Head of caudate nucleus (tissue), 42 donors: ENCODE results near the gene METAP2.

ENCODE experiments used
- DNase-seq, 42 donors: peaks; one replicate each; pipeline versions ENCODE4 v3.0.0 to v3.0.0-alpha.2; 2020 to 2021; ENCODE audit warnings: mixed read lengths in 7 of 42
- intact Hi-C: fragments of 100-400 bp; cut with DNase I; formaldehyde crosslinking; loops from one replicate; pipeline ENCODE4 v1.15.0; 2022

The METAP2 gene

DNA sequence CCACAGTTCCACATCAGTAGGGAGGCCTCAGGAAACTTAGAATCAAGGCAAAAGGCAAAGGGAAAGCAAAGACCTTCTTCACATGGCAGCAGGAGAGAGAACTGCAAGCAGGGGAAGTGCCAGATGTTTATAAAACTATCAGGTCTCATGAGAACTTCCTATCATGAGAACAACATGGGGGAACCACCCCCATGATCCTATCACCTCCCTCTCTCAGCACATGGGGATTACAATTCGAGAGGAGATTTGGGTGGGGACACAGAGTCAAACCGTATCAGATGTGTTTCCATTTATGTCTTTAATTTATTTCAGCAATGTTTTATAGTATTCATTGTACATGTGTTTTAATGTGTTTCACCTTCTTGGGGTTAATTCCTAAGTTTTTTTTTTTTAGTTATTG is 25.8 kb downstream of the METAP2 start:
- intact Hi-C loops, result no loop called here

DNA sequence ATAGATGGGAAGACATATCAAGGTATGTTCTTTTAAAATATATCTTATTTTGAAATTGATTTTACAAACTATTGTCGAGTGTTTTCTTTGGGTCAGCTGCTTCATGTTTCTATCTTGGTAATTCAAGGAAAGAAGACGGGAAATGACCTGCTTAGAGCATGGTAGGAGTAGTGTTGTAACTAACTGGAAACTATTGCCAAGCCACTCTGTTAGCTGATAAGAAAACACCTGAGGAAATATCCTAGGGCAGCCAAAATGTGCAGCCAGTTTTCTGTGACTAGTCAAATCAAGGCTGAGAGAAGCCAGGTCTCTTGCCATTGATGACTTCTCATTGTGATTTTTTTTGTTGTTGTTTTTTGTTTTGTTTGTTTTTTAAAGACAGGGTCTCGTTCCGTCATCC is 30.2 kb downstream of the METAP2 start:
- intact Hi-C loops, result no loop called here
- no peak for DNase-seq

More for the DNA sequence above, 25.8 kb downstream of the METAP2 start:
- DNase-seq, result no peak

DNA sequence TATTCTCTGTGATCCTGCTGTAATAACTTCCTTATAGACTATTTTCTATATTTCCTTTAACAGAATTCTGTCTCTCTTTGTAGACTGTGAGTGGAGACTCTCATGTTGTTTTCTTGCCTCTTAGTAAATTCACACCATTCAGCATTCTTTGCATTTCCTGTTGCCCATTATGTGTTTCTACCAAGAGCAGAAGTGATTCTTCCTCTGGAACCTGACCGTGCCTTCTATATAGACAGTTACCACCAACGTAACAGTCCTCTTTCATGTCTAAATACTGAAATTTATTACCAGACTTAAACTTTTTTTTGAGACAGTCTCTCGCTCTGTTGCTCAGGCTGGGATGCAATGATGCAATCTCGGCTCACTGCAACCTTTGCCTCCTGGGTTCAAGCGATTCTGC is 31.1 kb downstream of the METAP2 start:
- intact Hi-C loops, result no loop called here
- DNase-seq, result no peak

DNA sequence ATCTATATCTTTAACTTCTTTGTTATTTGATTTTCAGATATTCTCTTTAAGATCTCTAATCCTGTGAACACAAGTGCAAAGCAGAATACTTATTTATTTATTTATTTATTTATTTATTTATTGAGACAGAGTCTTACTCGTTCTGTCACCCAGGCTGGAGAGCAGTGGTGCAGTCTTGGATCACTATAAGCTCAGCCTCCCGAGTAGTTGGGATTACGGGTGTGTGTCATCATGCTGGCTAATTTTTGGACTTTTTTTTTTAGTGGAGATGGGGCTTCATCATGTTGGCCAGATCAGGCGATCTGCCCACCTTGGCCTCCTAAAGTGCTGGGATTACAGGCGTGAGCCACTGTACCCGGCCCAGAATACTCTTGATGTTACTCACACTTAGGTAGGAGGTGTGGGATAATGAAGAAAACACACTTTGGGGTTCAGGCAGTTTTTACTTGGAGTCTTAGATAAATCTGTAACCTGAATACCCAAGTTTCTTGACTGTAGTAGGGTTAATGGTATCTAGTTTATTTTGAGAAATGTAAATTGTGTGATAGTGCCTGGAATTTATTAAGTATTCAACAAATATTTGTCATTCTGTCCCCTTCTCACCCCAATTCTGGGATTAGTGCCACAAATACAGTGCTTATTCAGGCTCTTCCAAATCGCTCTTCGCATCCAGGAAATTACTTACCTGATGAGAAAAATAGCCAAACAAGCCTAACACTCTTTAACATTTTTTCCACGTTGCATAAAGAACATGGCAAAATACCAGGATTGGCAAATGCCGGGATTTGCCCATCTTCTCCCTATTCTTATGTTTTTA is 33.0 kb downstream of the METAP2 start:
- intact Hi-C loops, result no loop called here

DNA sequence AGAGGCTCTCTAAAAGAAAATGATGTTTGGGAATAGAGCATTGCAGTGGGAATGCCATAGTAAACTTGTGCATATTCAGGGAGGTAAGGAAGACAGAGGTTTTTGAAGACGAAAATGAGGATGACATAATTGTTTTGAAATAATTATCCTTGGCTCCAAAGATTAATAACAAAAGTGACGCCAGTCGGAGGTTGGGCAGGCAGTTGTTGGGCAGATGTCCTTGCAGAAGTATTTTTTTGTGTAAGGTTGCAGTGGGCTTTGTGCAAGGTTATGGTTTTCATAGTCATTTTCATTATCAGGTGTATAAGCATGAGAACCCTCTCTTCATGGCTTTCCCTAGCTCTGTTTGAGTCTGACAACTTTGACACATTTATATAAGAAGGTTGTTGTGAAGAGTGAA is 35.3 kb downstream of the METAP2 start:
- intact Hi-C loops, result no loop called here
- DNase-seq, result no peak

More for the DNA sequence above, 33.0 kb downstream of the METAP2 start:
- no peak for DNase-seq

DNA sequence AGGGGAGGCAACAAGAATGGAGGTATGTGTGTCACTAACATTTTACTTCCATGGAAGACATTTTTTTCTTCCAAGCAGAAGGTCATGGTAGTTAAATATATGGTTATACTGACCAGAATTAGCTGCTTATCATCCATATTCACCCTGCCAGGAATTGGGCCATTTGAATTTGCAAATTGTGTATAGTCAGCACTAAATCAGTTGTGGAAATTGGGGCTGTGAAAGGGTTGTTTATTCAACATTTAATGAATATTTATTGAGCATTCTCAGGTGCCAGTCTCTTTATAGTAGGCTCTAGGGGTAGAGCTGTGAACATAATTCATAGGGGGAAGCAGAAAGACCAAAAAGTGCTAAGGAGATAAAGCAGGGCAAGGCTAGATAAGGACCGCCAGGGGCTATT is 38.0 kb downstream of the METAP2 start:
- intact Hi-C loops, result no loop called here
- no peak for DNase-seq

DNA sequence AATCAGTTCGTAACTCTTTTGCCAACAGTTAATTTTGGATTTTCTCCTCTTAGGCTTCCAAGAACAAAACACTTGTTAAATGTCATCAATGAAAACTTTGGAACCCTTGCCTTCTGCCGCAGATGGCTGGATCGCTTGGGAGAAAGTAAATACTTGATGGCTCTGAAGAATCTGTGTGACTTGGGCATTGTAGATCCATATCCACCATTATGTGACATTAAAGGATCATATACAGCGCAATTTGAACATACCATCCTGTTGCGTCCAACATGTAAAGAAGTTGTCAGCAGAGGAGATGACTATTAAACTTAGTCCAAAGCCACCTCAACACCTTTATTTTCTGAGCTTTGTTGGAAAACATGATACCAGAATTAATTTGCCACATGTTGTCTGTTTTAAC is 39.6 kb downstream of the METAP2 start:
- intact Hi-C loops, result no loop called here
- DNase-seq, result no peak

DNA sequence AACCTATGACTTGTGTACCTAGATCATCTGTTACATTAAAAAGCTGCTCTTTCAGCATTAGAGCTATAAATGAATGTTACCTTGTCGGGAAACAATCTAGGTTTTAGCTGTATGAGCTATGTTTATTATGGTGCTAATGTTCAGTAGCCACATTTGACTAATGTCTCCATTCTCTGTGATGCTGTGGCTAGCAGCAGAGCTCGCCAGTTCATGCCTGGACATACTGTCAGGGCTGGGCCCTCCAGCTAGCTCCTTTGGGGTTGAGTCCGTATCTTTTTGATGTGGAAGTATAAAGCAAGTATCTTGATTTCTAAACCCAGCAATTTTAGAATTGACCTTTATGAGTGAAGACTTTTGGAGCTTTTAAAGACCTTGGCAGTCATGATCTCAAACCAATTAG is 41.2 kb downstream of the METAP2 start:
- no peak for DNase-seq
- intact Hi-C loops, result no loop called here

DNA sequence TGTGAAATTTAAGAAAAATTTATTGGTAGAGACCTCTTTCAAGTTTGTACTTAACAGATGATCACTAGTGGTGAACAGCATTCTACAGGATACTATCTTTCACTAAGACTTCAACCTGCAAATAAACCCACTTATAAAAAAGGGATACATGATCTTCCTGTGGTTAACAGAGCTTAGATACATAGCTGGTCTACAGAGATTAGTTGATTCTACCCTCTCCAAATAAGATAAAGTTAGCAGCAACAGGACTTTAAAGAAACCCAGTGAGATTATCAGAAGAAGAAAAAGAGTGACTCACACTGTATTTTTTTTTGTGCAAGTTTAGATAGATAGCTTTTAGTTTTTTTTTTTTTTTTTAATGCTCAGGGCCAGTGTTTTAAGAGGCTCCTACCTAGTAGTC is 42.8 kb downstream of the METAP2 start:
- DNase-seq, result no peak
- intact Hi-C loops, result no loop called here

DNA sequence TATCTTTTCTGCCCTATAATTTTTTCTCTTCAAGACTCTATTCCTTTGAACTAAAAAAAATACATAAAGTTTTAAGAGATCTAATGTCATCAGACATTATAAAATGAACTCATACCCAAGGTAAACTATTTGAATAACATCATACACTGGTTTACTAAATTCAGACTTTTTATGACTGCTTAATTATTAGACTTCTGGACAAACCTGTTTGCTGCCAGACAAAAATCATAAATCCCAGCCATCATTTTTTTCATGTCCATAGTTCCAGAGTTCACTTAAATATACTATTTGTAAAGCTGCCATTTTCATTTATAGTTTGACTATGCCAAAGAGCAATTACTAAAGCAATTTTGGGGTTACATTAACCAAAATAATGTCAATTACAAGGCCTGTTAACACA is 43.3 kb downstream of the METAP2 start:
- no peak for DNase-seq
- intact Hi-C loops, result no loop called here

DNA sequence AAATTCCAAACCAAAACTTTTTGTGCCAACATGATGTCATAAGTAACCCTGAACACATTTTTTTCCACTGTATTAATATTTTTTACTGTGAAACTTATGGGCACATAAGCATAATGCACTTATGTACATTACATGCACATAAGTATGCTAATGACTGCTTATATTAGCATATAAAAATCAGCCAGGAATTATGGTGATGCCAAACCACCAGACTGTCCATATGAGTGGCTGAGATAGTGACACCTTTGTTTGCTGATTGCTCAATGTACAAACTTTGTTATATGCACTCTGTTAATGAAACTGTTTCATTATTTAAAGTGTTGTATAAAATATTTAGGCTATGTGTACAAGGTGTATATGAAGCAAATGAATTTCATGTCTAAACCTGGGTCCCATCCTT is 45.0 kb downstream of the METAP2 start:
- intact Hi-C loops, result no loop called here
- DNase-seq, result no peak

DNA sequence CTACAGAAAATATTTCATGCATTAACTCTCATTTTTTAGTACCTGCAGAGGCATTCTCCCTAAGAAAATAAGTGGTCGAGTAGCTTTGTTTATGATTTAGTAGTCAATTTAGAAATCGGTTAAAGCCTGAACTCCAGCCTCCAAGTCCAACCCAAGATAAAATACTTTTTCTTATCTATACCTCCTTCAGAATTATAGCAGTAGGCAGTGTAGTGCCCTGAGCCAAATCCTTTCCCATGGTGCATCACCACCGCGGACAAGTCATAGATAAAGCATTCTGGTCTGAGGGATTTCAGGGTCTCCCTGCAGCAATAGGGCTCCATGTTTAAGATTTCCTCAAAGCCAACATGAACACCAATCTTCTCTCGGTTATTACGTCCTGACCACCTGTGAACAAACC is 46.9 kb downstream of the METAP2 start:
- no peak for DNase-seq
- intact Hi-C loops, result no loop called here

DNA sequence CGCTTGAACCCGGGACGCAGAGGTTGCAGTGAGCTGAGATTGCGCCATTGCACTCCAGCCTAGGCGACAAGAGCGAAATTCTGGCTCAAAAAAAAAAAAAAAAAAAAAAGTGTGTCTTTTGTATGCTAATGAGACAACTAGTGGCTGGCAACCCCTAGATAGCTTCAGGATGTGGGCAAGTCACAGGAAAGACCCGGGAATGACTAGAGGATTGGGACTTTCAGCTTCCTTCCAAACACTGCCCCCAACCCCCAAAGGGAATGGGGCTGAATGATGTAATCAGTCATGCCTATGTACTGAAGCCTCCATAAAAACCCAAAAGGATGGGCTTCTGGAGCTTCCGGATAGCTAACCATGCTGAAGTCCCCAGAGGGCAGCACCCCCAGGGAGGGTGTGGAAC is 48.7 kb downstream of the METAP2 start:
- no peak for DNase-seq
- intact Hi-C loops, result no loop called here

DNA sequence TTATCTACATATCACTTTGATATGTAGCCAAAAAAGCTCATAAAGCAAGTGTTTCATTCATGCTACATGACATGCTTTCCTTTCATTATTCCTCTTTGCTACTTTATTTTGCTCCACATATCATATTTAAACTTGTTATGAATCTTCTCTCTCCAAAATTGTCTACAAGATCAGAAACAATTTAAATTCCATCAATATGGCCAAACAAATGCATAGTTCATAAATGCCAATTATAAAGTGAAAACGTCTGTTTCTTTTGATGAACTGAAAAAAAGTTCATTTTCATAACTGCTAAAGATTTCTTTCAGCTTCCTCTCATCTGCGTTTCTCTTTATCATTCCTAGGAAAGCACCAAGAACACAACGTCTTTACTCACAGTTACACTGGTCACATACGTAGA is 54.5 kb downstream of the METAP2 start:
- DNase-seq, result no peak
- intact Hi-C loops, result no loop called here

DNA sequence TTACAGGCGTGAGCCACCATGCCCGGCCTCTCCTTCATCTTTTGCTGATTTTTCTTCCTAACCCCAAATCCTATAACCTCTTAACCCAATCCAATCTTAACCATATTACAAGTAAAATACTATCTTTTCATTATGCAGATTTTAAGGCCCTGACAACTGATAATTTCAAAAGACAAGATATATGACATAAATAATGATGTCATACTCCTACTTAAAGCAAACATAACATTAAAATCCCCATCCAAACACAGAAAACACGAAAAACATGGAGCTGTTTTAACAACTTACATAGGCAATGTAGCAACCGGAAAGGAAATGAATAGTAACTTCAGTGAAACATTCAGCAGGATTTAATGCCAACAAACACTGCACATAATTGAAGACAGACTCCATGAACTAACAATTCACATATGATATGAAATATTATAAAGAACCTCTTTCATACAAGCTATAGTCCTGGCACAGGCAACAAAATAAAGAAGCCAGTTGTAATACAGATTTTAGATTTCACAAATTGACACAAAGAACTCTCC is 55.8 kb downstream of the METAP2 start:
- intact Hi-C loops, result loop anchor here (5.0 kb wide), 1 partner anchor 412 kb away; no protein-coding TSS in a partner anchor
- no peak for DNase-seq

DNA sequence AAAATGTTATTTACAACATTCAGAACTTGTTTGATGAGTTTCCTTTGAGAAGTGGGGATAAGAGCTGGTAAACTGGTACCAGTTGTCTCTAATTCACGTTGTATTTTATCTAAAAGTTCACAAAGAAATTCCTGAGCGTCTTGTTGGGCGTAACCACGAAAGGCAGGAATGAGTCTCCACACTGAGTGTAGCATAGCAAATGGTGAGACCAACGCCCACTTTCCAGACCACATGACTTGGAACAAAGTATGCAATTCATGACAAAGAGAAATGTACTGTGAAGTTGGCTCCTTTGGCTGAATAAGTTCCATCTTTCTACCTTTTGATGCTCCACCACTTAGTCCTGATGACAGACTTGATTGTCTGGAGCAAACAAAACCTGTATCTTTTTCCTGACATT is 58.9 kb downstream of the METAP2 start:
- intact Hi-C loops, result loop anchor here (5.0 kb wide), 1 partner anchor 416 kb away; no protein-coding TSS in a partner anchor
- DNase-seq, result no peak

DNA sequence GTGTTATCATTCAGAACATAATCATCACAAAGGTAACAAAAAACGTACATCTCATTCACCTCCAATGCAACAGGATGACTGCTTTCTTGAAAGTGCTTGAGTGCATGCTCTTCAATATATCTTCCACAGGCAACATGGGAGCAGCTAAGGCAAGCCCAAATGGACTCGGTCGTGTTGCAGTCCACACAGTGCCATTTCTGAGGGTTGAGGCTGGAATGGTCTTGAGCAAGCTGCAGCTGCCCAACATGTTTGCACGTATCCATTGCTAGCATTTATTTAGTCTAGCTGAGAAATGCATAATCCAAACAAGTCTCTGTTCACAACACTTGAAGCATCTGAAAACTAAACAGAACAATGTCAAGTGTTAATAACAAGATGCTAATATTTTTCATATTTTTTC is 60.0 kb downstream of the METAP2 start:
- intact Hi-C loops, result loop anchor here (5.0 kb wide), 1 partner anchor 417 kb away; no protein-coding TSS in a partner anchor
- DNase-seq, result no peak

DNA sequence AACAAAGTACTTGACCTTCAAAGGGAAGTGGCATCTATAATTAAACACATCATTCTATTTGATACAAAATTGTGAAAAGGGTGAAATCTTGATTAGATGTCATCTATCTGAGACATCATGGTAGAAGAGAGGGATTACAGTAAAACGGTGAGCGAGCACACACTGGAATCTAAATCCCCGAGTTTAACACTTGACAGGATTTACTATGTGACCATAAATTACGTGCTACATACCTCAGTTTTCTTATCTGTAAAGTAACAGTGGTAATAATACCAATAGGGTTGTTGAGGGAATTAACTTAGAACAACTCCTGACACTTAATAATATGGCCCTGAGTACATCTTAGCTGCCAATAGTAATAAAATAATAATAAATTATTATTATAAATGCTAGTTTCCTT is 64.1 kb downstream of the METAP2 start:
- intact Hi-C loops, result no loop called here
- no peak for DNase-seq

DNA sequence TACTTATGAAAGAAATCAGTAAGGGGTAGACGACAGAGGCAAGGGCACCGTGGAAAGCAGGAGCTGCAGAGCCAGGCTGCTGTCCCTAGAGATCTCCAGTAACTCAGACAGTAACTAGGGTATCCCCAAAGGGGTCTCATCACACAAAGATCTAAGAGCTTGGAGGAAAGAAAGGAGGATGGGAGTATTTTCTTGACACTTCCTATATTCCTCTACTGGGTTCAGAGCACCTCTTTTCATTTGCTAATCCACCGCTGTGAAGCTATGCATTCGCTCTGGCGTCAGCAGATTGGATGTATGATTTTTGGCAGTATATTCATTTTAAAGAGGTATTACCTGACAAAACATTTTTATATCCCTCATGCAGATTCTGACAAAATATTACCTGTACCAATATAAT is 64.7 kb downstream of the METAP2 start:
- no peak for DNase-seq
- intact Hi-C loops, result no loop called here

DNA sequence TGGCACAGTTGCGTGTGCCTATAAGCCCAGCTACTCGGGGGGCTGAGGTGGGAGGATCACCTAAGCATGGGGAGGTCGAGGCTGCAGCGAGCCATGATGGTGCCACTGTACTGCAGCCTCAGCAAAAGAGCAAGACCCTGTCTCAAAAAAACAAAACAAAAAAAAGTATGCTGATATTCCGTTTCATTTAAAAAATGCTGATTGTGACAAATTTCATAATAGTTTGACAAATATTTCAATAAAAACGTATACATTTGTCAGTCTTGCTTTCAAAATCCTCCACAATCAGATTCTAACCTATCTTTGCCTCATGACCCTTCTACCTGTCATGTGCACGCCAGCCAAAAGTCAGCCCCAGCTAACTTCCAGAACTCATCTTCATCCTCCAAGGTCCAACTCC is 67.5 kb downstream of the METAP2 start:
- no peak for DNase-seq
- intact Hi-C loops, result no loop called here

DNA sequence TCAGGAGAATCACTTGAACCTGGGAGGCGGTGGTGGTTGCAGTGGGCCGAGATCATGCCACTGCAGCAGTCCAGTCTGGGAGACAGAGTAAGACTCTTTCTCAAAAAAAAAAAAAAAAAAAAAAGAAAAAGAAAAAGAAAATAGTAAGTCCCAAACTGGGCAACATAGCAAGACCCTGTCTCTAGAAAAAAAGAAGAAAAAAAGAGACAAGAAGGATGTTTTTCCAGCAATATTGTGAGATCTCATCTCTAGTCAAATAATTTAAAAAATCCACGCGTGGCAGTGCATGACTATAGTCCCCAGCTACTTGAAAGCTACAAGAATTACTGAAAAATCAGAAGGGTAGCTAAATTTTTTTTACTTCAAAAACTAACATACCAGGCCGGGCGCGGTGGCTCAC is 69.4 kb downstream of the METAP2 start:
- intact Hi-C loops, result no loop called here
- no peak for DNase-seq
